ENCODE data around the gene CHST11. TPM values are rescaled to one million over a fixed set of nuclear protein-coding genes. Genes with fewer than 3 reads are reported as not detected.

Gene CHST11
- total RNA-seq, 1 donor from 2014 or later, result 7.7 TPM

- no peaks in the 10 kb centered on the region for H3K9me3 ChIP-seq (ENCODE audit: low read depth)
- no peak overlapping the region for H3K4me3 ChIP-seq
- H3K4me2 ChIP-seq, result no peak overlapping the region
- Mint-ChIP-seq H3K36me3 (no peaks in the 10 kb centered on the region), H3K4me3 (no peak overlapping the region), H3K9me3 (no peaks in the 10 kb centered on the region), H3K27me3 (ENCODE audit: insufficient read depth, low read depth) (peaks cover 5% of the 10 kb centered on the region), H3K4me1 (peaks cover 31% of the 10 kb centered on the region), H3K27ac (peak overlapping the region; percentile 31)
- no peak for DNase-seq (ENCODE audit: low spot score)
- no peaks in the 10 kb centered on the region for H3K79me2 ChIP-seq (ENCODE audit: low read depth)
- no peaks in the 10 kb centered on the region for H3K4me1 ChIP-seq
- TF ChIP-seq EZH2 (IDR thresholded peaks at IDR 0.05) (no peak), CTCF (IDR thresholded peaks at IDR 0.05) (no peak), EZH2phosphoT487 (IDR thresholded peaks at IDR 0.05) (no peak)
- H3K9ac ChIP-seq, result no peak overlapping the region
- H2AFZ ChIP-seq (replicated peaks), result no peak overlapping the region
- no peaks in the 10 kb centered on the region for H3K27me3 ChIP-seq
- no peaks in the 10 kb centered on the region for H3F3A ChIP-seq (ENCODE audit: low read depth)
- H3K27ac ChIP-seq, result no peak overlapping the region
- peaks cover 20% of the 10 kb centered on the region for H4K20me1 ChIP-seq (ENCODE audit: low read depth)
- H3K36me3 ChIP-seq, result no peaks in the 10 kb centered on the region
Measured at GRCh38 chr12:104701301-104701700, 244.6 kb downstream of the CHST11 start.

- H3K4me2 ChIP-seq, result no peak overlapping the region
- TF ChIP-seq CTCF (IDR thresholded peaks at IDR 0.05) (no peak), EZH2phosphoT487 (IDR thresholded peaks at IDR 0.05) (no peak), EZH2 (IDR thresholded peaks at IDR 0.05) (no peak)
Measured at GRCh38 chr12:104701756-104702155, 245.0 kb downstream of the CHST11 start.

GRCh38 chr12:104702565-104703139 is 245.9 kb downstream of the CHST11 start:
- TF ChIP-seq EZH2phosphoT487 (IDR thresholded peaks at IDR 0.05), result no peak
- no peak for TF ChIP-seq CTCF (IDR thresholded peaks at IDR 0.05)
- TF ChIP-seq EZH2 (IDR thresholded peaks at IDR 0.05), result no peak
- Histone ChIP-seq H3K4me3 (no peak overlapping the region), H3K36me3 (no peaks in the 10 kb centered on the region), H3K27me3 (no peaks in the 10 kb centered on the region), H3K27ac (no peak overlapping the region), H3K9me3 (ENCODE audit: low read depth) (no peaks in the 10 kb centered on the region), H3K4me1 (no peaks in the 10 kb centered on the region), H3K9ac (no peak overlapping the region), H3K79me2 (ENCODE audit: low read depth) (no peaks in the 10 kb centered on the region), H3K4me2 (no peak overlapping the region), H3F3A (ENCODE audit: low read depth) (no peaks in the 10 kb centered on the region), H4K20me1 (ENCODE audit: low read depth) (peaks cover 20% of the 10 kb centered on the region), H2AFZ (replicated peaks) (no peak overlapping the region)
- peaks cover 34% of the 10 kb centered on the region for H3K4me1 Mint-ChIP-seq
- H3K4me3 Mint-ChIP-seq, result no peak overlapping the region
- DNase-seq (ENCODE audit: low spot score), result no peak
- H3K27ac Mint-ChIP-seq, result no peak overlapping the region
- no peaks in the 10 kb centered on the region for H3K9me3 Mint-ChIP-seq
- peaks cover 5% of the 10 kb centered on the region for H3K27me3 Mint-ChIP-seq (ENCODE audit: insufficient read depth, low read depth)
- H3K36me3 Mint-ChIP-seq, result no peaks in the 10 kb centered on the region

More at GRCh38 chr12:104701756-104702155, 245.0 kb downstream of the CHST11 start:
- H3K4me1 Mint-ChIP-seq, result peaks cover 31% of the 10 kb centered on the region
- H3K4me3 Mint-ChIP-seq, result no peak overlapping the region
- no peak overlapping the region for H3K9ac ChIP-seq
- no peaks in the 10 kb centered on the region for H3F3A ChIP-seq (ENCODE audit: low read depth)
- H3K36me3 ChIP-seq, result no peaks in the 10 kb centered on the region
- no peak overlapping the region for H3K4me3 ChIP-seq
- H3K27me3 ChIP-seq, result no peaks in the 10 kb centered on the region
- H3K4me1 ChIP-seq, result no peaks in the 10 kb centered on the region
- peaks cover 5% of the 10 kb centered on the region for H3K27me3 Mint-ChIP-seq (ENCODE audit: insufficient read depth, low read depth)
- H2AFZ ChIP-seq (replicated peaks), result no peak overlapping the region
- H3K27ac Mint-ChIP-seq, result no peak overlapping the region
- no peaks in the 10 kb centered on the region for H3K79me2 ChIP-seq (ENCODE audit: low read depth)
- H3K27ac ChIP-seq, result no peak overlapping the region
- peaks cover 20% of the 10 kb centered on the region for H4K20me1 ChIP-seq (ENCODE audit: low read depth)
- DNase-seq (ENCODE audit: low spot score), result no peak
- no peaks in the 10 kb centered on the region for H3K9me3 Mint-ChIP-seq
- no peaks in the 10 kb centered on the region for H3K9me3 ChIP-seq (ENCODE audit: low read depth)
- no peaks in the 10 kb centered on the region for H3K36me3 Mint-ChIP-seq

All from neural progenitor cell (in vitro differentiated cells).